ENCODE data around the gene ADAMTS10. TPM values are rescaled to one million over a fixed set of nuclear protein-coding genes. Genes with fewer than 3 reads are reported as not detected.

The ADAMTS10 gene
- total RNA-seq: 10 to 100 TPM; 13.1 to 44.1 TPM
- 10 to 100 TPM in 1 of 2 donors, 1 to 10 TPM in 1; 9.1 to 17.5 TPM for polyA plus RNA-seq
- long read RNA-seq, donor 1, partial matches to known transcripts: 0 of 2 reads
- long read RNA-seq, donor 1, other reads (novel, unspliced or antisense): 0 of 2 reads
- long read RNA-seq, donor 2: 0 reads
- long read RNA-seq, donor 3: 0 reads
- long read RNA-seq, donor 4: 0 reads
- long read RNA-seq, donor 5: 0 reads

DNA sequence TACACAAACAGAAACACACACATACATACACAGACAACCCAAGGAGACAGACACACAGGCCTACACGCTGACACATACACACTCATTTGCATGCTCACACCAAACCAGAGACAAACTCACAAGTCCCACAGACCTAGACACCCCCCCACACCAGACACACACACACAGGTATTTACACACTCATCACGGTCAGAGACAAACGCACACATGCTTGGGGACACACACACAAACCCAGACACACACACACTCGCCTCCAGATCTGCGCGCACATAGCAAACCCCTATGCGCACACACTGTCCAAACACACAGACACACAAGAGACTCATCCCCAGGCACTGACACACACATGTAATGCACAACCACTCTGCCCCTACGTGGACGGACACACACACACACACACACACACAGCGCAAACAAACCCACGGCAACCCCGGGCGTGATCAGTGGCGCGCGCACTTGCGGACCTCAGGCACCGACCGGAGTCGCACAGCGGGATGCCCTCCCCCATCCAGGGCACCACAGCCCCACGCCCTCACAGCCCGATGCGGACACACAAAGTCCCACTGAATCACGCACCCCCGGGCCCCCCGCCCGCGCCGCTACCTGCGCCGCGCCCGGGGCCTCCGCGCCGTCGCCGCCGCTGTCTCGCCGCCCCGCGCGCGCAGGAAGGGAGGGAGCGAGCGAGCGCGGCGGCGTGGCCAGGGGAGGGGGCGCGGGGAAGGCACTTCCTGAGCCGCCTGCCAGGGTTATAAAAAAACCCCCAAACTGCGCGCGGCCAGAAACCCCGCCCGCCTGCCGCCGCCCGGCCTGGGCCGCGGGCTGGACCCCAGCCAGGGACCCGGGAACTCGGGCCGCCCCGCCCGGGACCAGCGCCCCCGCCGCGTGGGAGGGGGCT, at the start of gene ADAMTS10:
Gene ADAMTS10, minus strand, starts transcription at position 675 of the 895 bp plus-strand sequence. CDS start 5,005 bp downstream, outside the sequence.
- Histone ChIP-seq H3K27ac (ENCODE audit: low read depth in 1 of 2, low read length in 1 of 2) (peak within 1 kb of the TSS; percentile 47 to 82), H3K36me3 (ENCODE audit: control insufficient read depth in 4 of 4, insufficient read depth in 4 of 4, low read length in 4 of 4) (peaks cover 0 to 2% (median 0%) of the 10 kb centered on the region in 4 donors), H3K4me1 (ENCODE audit: control insufficient read depth in 5 of 5, insufficient read depth in 5 of 5, low read length in 5 of 5) (peaks cover 3 to 18% (median 10%) of the 10 kb centered on the region in 5 donors), H3K4me3 (peak within 1 kb of the TSS; percentile 82), H3K27me3 (ENCODE audit: control insufficient read depth in 3 of 3, insufficient read depth in 3 of 3, low read length in 2 of 3) (no peaks in the 10 kb centered on the region), H3K9ac (ENCODE audit: insufficient read depth in 1 of 2, low read length in 2 of 2) (peak within 1 kb of the TSS; percentile 80 to 91), H3K9me3 (ENCODE audit: control insufficient read depth in 4 of 4, insufficient read depth in 3 of 4, low read length in 3 of 4) (peaks cover 0 to 5% (median 0%) of the 10 kb centered on the region in 4 donors)
- peak; percentile 10 for ATAC-seq (ENCODE audit: insufficient read depth, low FRiP score)
- WGBS, 2 donors: 1% methylated on average over 59 to 74 of the region's 74 CpGs
- peak; percentile 65 to 82 (median 70) for DNase-seq
- TF ChIP-seq, protein P1, sequence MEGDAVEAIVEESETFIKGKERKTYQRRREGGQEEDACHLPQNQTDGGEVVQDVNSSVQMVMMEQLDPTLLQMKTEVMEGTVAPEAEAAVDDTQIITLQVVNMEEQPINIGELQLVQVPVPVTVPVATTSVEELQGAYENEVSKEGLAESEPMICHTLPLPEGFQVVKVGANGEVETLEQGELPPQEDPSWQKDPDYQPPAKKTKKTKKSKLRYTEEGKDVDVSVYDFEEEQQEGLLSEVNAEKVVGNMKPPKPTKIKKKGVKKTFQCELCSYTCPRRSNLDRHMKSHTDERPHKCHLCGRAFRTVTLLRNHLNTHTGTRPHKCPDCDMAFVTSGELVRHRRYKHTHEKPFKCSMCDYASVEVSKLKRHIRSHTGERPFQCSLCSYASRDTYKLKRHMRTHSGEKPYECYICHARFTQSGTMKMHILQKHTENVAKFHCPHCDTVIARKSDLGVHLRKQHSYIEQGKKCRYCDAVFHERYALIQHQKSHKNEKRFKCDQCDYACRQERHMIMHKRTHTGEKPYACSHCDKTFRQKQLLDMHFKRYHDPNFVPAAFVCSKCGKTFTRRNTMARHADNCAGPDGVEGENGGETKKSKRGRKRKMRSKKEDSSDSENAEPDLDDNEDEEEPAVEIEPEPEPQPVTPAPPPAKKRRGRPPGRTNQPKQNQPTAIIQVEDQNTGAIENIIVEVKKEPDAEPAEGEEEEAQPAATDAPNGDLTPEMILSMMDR (IDR thresholded peaks at IDR 0.05; ENCODE audit: control extremely low read depth, extremely low read depth): no peak

DNA sequence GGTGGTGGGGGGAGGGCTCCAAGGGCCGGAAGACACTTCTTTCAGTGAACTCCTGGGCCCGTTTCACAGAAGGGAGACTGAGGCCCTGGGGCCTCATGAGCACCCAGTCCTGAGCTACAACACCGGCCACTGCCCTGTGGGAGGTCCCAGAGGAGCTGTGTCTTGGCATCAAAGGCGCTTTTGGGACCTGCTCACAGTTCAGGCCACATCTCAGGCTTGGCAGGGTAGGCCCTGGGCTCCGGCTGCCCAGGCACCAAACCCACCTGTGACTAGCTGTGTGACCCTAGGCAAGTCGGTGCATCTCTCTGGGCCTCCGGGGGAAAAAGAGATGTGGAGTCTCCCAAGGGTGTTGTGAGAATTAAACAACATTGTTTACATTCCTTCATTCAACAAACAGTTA, 49.4 kb upstream of the ADAMTS10 start:
- H3K27me3 ChIP-seq (ENCODE audit: control insufficient read depth in 3 of 3, insufficient read depth in 3 of 3, low read length in 2 of 3): peaks cover 0 to 3% (median 0%) of the 10 kb centered on the region in 3 donors
- TF ChIP-seq, protein P1 (IDR thresholded peaks at IDR 0.05; ENCODE audit: control extremely low read depth, extremely low read depth): no peak
- no peak overlapping the region for H3K27ac ChIP-seq (ENCODE audit: low read depth in 1 of 2, low read length in 1 of 2)
- no peaks in the 10 kb centered on the region for H3K4me1 ChIP-seq (ENCODE audit: control insufficient read depth in 5 of 5, insufficient read depth in 5 of 5, low read length in 5 of 5)
- DNase-seq: no peak
- no peak overlapping the region for H3K9ac ChIP-seq (ENCODE audit: insufficient read depth in 1 of 2, low read length in 2 of 2)
- ATAC-seq (ENCODE audit: insufficient read depth, low FRiP score): no peak
- no peaks in the 10 kb centered on the region for H3K9me3 ChIP-seq (ENCODE audit: control insufficient read depth in 4 of 4, insufficient read depth in 3 of 4, low read length in 3 of 4)
- WGBS, 2 donors: 80 to 91% methylated on average over 7 of the region's 7 CpGs
- H3K36me3 ChIP-seq (ENCODE audit: control insufficient read depth in 4 of 4, insufficient read depth in 4 of 4, low read length in 4 of 4): no peaks in the 10 kb centered on the region
- H3K4me3 ChIP-seq: no peak overlapping the region

DNA sequence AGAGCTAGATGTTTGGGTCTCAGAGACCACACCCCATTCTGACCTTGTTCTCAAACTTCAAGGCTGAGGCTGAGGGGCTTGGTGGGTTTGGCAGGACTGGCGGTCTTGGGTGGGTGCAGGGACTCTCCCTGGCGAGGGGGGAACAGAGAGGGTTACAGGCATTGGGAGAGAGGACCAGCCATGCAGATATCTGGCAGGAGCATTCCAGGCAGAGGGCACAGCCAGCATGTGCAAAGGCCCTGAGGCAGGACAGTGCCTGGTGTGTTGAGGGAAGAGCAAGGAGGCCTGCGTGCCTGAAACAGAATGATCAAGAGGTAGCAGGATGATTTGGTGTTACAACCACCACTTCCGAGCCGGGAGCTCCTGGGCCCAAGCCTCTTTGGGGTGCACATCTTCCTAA, 47.4 kb upstream of the ADAMTS10 start:
- Histone ChIP-seq H3K27ac (ENCODE audit: low read depth in 1 of 2, low read length in 1 of 2) (no peak overlapping the region), H3K4me1 (ENCODE audit: control insufficient read depth in 5 of 5, insufficient read depth in 5 of 5, low read length in 5 of 5) (peaks cover 0 to 3% (median 0%) of the 10 kb centered on the region in 5 donors), H3K27me3 (ENCODE audit: control insufficient read depth in 3 of 3, insufficient read depth in 3 of 3, low read length in 2 of 3) (peaks cover 0 to 3% (median 0%) of the 10 kb centered on the region in 3 donors), H3K36me3 (ENCODE audit: control insufficient read depth in 4 of 4, insufficient read depth in 4 of 4, low read length in 4 of 4) (no peaks in the 10 kb centered on the region), H3K4me3 (no peak overlapping the region), H3K9me3 (ENCODE audit: control insufficient read depth in 4 of 4, insufficient read depth in 3 of 4, low read length in 3 of 4) (no peaks in the 10 kb centered on the region), H3K9ac (ENCODE audit: insufficient read depth in 1 of 2, low read length in 2 of 2) (no peak overlapping the region)
- WGBS, 2 donors: 79 to 95% methylated on average over 5 of the region's 5 CpGs
- TF ChIP-seq, protein P1 (IDR thresholded peaks at IDR 0.05; ENCODE audit: control extremely low read depth, extremely low read depth): no peak
- no peak for ATAC-seq (ENCODE audit: insufficient read depth, low FRiP score)
- no peak for DNase-seq
